GM06990 (cell line): Measurements from ENCODE around the gene HLA-DOA.

Experiments
- DNase-seq: peaks from one replicate; pipeline ENCODE4 v3.0.0-alpha.2; 2011; ENCODE audit not compliant: insufficient read length; ENCODE audit errors: extremely low read depth
- H3K27me3 ChIP-seq: replicated peaks from 2 replicates; pipeline ENCODE4 v1.6.0; 2011; ENCODE audit warnings: low read length; ENCODE audit not compliant: control insufficient read depth, insufficient read depth
- H3K36me3 ChIP-seq: 2 replicates; pipeline ENCODE4 v1.5.1; 2011; ENCODE audit warnings: low read length; ENCODE audit not compliant: control insufficient read depth, insufficient read depth
- H3K4me3 ChIP-seq: replicated peaks from 2 replicates; pipeline ENCODE4 v1.5.1; 2011; ENCODE audit warnings: low read depth, mild to moderate bottlenecking, control low read depth, low read length
- TF ChIP-seq, protein P1 (sequence below): IDR thresholded peaks from 2 replicates; pipeline ENCODE4 v1.5.1; 2011; ENCODE audit warnings: low read length, control low read depth, mild to moderate bottlenecking, inconsistent platforms; ENCODE audit not compliant: insufficient read depth, poor library complexity, severe bottlenecking

HLA-DOA gene

GRCh38 chr6:33008944-33009861 lies at the start of gene HLA-DOA:
TSS of gene HLA-DOA (minus strand) at chr6:33009591.
- Histone ChIP-seq H3K4me3 (peak within 1 kb of the TSS; percentile 80), H3K36me3 (peaks cover 14% of the 10 kb centered on the region), H3K27me3 (no peaks in the 10 kb centered on the region)
- peak; percentile 83 for DNase-seq
- TF ChIP-seq, protein P1, sequence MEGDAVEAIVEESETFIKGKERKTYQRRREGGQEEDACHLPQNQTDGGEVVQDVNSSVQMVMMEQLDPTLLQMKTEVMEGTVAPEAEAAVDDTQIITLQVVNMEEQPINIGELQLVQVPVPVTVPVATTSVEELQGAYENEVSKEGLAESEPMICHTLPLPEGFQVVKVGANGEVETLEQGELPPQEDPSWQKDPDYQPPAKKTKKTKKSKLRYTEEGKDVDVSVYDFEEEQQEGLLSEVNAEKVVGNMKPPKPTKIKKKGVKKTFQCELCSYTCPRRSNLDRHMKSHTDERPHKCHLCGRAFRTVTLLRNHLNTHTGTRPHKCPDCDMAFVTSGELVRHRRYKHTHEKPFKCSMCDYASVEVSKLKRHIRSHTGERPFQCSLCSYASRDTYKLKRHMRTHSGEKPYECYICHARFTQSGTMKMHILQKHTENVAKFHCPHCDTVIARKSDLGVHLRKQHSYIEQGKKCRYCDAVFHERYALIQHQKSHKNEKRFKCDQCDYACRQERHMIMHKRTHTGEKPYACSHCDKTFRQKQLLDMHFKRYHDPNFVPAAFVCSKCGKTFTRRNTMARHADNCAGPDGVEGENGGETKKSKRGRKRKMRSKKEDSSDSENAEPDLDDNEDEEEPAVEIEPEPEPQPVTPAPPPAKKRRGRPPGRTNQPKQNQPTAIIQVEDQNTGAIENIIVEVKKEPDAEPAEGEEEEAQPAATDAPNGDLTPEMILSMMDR, result no peak

- H3K36me3 ChIP-seq, result no peaks in the 10 kb centered on the region
- no peaks in the 10 kb centered on the region for H3K27me3 ChIP-seq
- no peak for DNase-seq
- H3K4me3 ChIP-seq, result no peak overlapping the region
- TF ChIP-seq, protein P1, result no peak
Observed at GRCh38 chr6:33057222-33058150, 48.1 kb upstream of the HLA-DOA start.

GRCh38 chr6:33053230-33053629 lies 43.8 kb upstream of the HLA-DOA start:
- DNase-seq, result no peak
- TF ChIP-seq, protein P1, result no peak
- Histone ChIP-seq H3K4me3 (no peak overlapping the region), H3K36me3 (no peaks in the 10 kb centered on the region), H3K27me3 (no peaks in the 10 kb centered on the region)

GRCh38 chr6:33052627-33053026 lies 43.2 kb upstream of the HLA-DOA start:
- TF ChIP-seq, protein P1, result no peak
- Histone ChIP-seq H3K4me3 (no peak overlapping the region), H3K36me3 (no peaks in the 10 kb centered on the region), H3K27me3 (no peaks in the 10 kb centered on the region)
- no peak for DNase-seq

DNA sequence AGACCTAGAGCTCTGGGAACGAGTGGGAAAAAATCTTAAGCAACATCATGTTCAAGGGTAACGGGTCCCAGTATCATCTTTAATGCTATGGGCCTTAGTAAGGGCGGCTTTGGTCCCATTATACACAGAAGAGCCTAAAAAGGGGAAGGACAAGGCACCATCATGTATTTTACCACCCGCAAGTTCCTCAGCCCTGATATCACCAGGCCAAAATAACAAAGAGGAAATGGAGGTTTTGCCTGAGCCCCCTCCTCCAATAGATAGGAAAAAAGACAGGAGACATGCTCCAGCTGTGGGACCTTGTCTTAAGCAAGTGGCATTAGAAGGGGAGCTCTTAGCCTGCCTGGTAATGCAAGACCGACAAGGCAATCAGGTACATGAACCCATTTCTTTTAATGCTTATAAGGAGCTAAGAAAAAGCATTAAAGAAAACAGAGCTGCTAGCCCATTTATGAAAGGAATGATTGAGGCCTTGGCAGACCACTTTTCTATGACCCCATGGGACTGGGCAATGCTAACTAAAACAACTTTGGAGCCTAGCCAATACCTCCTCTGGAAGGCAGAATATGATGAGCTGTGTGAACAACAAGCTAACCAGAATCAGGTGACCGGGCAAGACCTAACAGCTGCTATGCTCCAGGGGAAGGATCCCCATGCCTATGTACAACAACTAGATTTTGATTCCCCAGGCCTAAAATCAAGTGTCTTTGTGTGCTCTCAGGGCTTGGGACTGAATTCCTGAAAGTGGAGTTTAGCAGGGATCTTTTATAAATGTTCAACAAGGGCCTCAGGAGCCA lies 40.8 kb upstream of the HLA-DOA start:
- no peak for DNase-seq
- TF ChIP-seq, protein P1, result no peak
- H3K27me3 ChIP-seq, result no peaks in the 10 kb centered on the region
- no peak overlapping the region for H3K4me3 ChIP-seq
- no peaks in the 10 kb centered on the region for H3K36me3 ChIP-seq
